ENCODE measurements around the gene STK32B.

GRCh38 chr4:5034206-5034605 is 17.1 kb upstream of the STK32B start:
- TF ChIP-seq CTCF (conservative IDR thresholded peaks at IDR 0.05; ENCODE audit: low read depth, low read length), result no peak
- TF ChIP-seq EZH2phosphoT487 (IDR thresholded peaks at IDR 0.05; ENCODE audit: borderline replicate concordance, low read length), result no peak
- TF ChIP-seq EZH2 (IDR thresholded peaks at IDR 0.05; ENCODE audit: low read length, unreplicated experiment), result no peak
